GM23338 (cell line): ENCODE measurements around the gene MITF. TPM values are rescaled to one million over a fixed set of nuclear protein-coding genes. Genes with fewer than 3 reads are reported as not detected.

ENCODE experiments used
- ATAC-seq: fragments of 200-7000 bp; cut with Tn5 transposase; 3 replicates; pipeline ENCODE4 v1.9.1; 2020
- DNase-seq: peaks from one replicate; pipeline ENCODE4 v3.0.0-alpha.2; 2015; ENCODE audit warnings: low spot score
- H2AFZ ChIP-seq: fragments of 200-600 bp; sonication (generic); 2 replicates; pipeline ENCODE4 v1.8.0; 2016; ENCODE audit warnings: antibody characterized with exemption, mild to moderate bottlenecking, moderate library complexity
- H3F3A ChIP-seq: fragments of 200-600 bp; sonication (generic); replicated peaks from 2 replicates; pipeline ENCODE4 v1.8.0; 2017; ENCODE audit warnings: antibody characterized with exemption, mixed run types, low read depth
- H3K27ac ChIP-seq: fragments of 200-600 bp; sonication (generic); 2 replicates; pipeline ENCODE4 v1.6.1; 2016; ENCODE audit warnings: low read depth
- H3K27me3 ChIP-seq: fragments of 200-600 bp; sonication (generic); 2 replicates; pipeline ENCODE4 v1.8.0; 2016; ENCODE audit warnings: mild to moderate bottlenecking, mixed run types, moderate library complexity; ENCODE audit not compliant: insufficient read depth
- H3K36me3 ChIP-seq: fragments of 200-600 bp; sonication (generic); 2 replicates; pipeline ENCODE4 v1.8.0; 2016; ENCODE audit warnings: mild to moderate bottlenecking; ENCODE audit not compliant: insufficient read depth
- H3K4me1 ChIP-seq: fragments of 200-600 bp; sonication (generic); 2 replicates; pipeline ENCODE4 v1.8.0; 2016; ENCODE audit warnings: mild to moderate bottlenecking, moderate library complexity; ENCODE audit not compliant: insufficient read depth
- H3K4me2 ChIP-seq: fragments of 200-600 bp; sonication (generic); 2 replicates; pipeline ENCODE4 v1.7.1; 2017; ENCODE audit warnings: mixed run types
- H3K4me3 ChIP-seq: fragments of 200-600 bp; sonication (generic); 2 replicates; pipeline ENCODE4 v1.6.1; 2016; ENCODE audit warnings: mixed run types
- H3K79me2 ChIP-seq: fragments of 200-600 bp; sonication (generic); replicated peaks from 2 replicates; pipeline ENCODE4 v1.8.0; 2017; ENCODE audit warnings: mild to moderate bottlenecking; ENCODE audit not compliant: insufficient read depth
- H3K9me2 ChIP-seq: fragments of 200-600 bp; sonication (generic); 2 replicates; pipeline ENCODE4 v1.8.0; 2017; ENCODE audit not compliant: insufficient read depth
- H4K20me1 ChIP-seq: fragments of 200-600 bp; sonication (generic); replicated peaks from 2 replicates; pipeline ENCODE4 v1.8.0; 2017; ENCODE audit warnings: mild to moderate bottlenecking; ENCODE audit not compliant: insufficient read depth
- H3K27ac Mint-ChIP-seq: 2 replicates; pipeline ENCODE4 v1.8.0; 2020; ENCODE audit warnings: inconsistent platforms, mild to moderate bottlenecking, moderate library complexity, mixed read lengths
- H3K27me3 Mint-ChIP-seq: 3 replicates; pipeline ENCODE4 v1.8.0; 2022; ENCODE audit warnings: low read depth, mild to moderate bottlenecking, moderate library complexity, mixed read lengths, inconsistent platforms; ENCODE audit not compliant: insufficient read depth, poor library complexity
- H3K36me3 Mint-ChIP-seq: 3 replicates; pipeline ENCODE4 v1.8.0; 2021; ENCODE audit warnings: low read depth, mild to moderate bottlenecking, inconsistent platforms, moderate library complexity, mixed read lengths
- H3K4me1 Mint-ChIP-seq: 3 replicates; pipeline ENCODE4 v1.8.0; 2020; ENCODE audit warnings: mild to moderate bottlenecking, inconsistent platforms, mixed read lengths
- H3K4me3 Mint-ChIP-seq: 3 replicates; pipeline ENCODE4 v1.8.0; 2021; ENCODE audit warnings: moderate library complexity, mild to moderate bottlenecking, inconsistent platforms, mixed read lengths
- H3K9me3 Mint-ChIP-seq: 3 replicates; pipeline ENCODE4 v1.8.0; 2020; ENCODE audit warnings: moderate library complexity, mild to moderate bottlenecking, inconsistent platforms, mixed read lengths
- CREB1 ChIP-seq: fragments of 250-450 bp; sonication (Bioruptor Pico); IDR thresholded peaks from 2 replicates; pipeline ENCODE4 v1.5.0; 2020; ENCODE audit warnings: low read depth, mild to moderate bottlenecking, moderate library complexity
- CTCF ChIP-seq, 2 experiments: fragments of 200-600 bp in 1 of 2; sonication (generic) in 1 of 2; conservative IDR thresholded peaks; 2 replicates each; pipeline versions ENCODE4 v1.5.1 to v1.6.1; 2016 to 2017; ENCODE audit warnings: antibody characterized with exemption in 2 of 2, low read depth in 2 of 2, mild to moderate bottlenecking in 2 of 2, moderate library complexity in 1 of 2
- EZH2 ChIP-seq: fragments of 200-600 bp; sonication (generic); IDR thresholded peaks from one replicate; pipeline ENCODE4 v1.8.0; 2017; ENCODE audit warnings: antibody characterized with exemption, mild to moderate bottlenecking, low read depth; ENCODE audit not compliant: unreplicated experiment
- EZH2phosphoT487 ChIP-seq: fragments of 200-600 bp; sonication (generic); IDR thresholded peaks from one replicate; pipeline ENCODE4 v1.8.1; 2018; ENCODE audit warnings: antibody characterized with exemption; ENCODE audit not compliant: unreplicated experiment
- JUNB ChIP-seq: IDR thresholded peaks from one replicate; pipeline ENCODE4 v1.6.1; 2016; ENCODE audit warnings: antibody characterized with exemption; ENCODE audit not compliant: unreplicated experiment
- NANOG ChIP-seq: IDR thresholded peaks from 2 replicates; pipeline ENCODE4 v1.6.1; 2016; ENCODE audit warnings: antibody characterized with exemption, borderline replicate concordance
- POLR2AphosphoS5 ChIP-seq: IDR thresholded peaks from 2 replicates; pipeline ENCODE4 v1.6.1; 2016; ENCODE audit warnings: antibody characterized with exemption, low read depth
- STAT1 ChIP-seq: IDR thresholded peaks from one replicate; pipeline ENCODE4 v1.6.1; 2016; ENCODE audit warnings: antibody characterized with exemption; ENCODE audit not compliant: unreplicated experiment
- ZNF114 ChIP-seq: fragments of 250-450 bp; sonication (Bioruptor Pico); IDR thresholded peaks from 2 replicates; pipeline ENCODE4 v1.5.0; 2020; ENCODE audit warnings: mild to moderate bottlenecking, moderate library complexity
- ZNF462 ChIP-seq: fragments of 250-450 bp; sonication (Bioruptor Pico); IDR thresholded peaks from 2 replicates; pipeline ENCODE4 v1.5.0; 2020; ENCODE audit warnings: mild to moderate bottlenecking, moderate library complexity
- polyA plus RNA-seq: library from polyadenylated mRNA; unstranded; fragments of >200 nt; fragmentation: Nextera tagmentation; extraction: Ambion mirVana; gene quantifications from 2 replicates; pipeline ENCODE4 v1.2.1, GENCODE V29; 2016
- total RNA-seq: library from RNA; depleted of rRNA; stranded (reverse); fragments of >200 nt; shearing (Covaris generic); gene quantifications from 2 replicates; pipeline ENCODE4 v1.2.3, GENCODE V29; 2014
- TF ChIP-seq, protein P1 (sequence below): IDR thresholded peaks from one replicate; pipeline ENCODE4 v1.6.1; 2018; ENCODE audit warnings: antibody characterized with exemption; ENCODE audit not compliant: unreplicated experiment

The MITF gene
- total and polyA plus RNA-seq, 2 experiments from 2014 or later: 1.9 to 2.4 TPM

DNA sequence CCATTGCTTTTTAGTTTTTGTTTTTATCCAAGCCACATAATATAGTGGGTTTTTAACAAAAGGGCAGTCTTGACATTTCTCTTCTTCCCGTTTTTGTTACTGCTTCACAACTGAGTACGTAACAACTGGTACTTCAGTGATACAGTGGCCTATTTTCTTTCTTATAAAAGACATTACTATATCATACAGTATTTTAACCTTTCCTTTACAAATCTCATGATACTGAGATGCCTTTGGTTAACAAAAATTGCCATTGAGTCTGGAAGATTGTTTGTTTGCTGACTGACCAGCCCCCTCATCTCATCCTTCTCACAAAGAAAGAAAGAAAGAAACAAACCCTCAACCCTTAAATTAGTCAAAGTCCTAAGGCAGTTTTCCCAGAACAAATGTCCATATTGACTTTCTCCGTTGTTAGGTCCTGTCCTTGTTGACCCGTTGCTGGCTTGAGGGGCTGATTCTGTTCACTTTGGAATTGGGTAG, 183.3 kb downstream of the MITF start:
- H3K4me2 ChIP-seq: no peak overlapping the region
- no peak overlapping the region for H3K27ac Mint-ChIP-seq
- TF ChIP-seq CREB1 (CRISPR knock-in tag): no peak
- TF ChIP-seq CTCF (conservative IDR thresholded peaks at IDR 0.05; ENCODE audit: low read depth in 2 of 2): no peak
- TF ChIP-seq EZH2: no peak
- TF ChIP-seq STAT1: no peak
- no peak for TF ChIP-seq ZNF462 (CRISPR knock-in tag)
- TF ChIP-seq, protein P1, sequence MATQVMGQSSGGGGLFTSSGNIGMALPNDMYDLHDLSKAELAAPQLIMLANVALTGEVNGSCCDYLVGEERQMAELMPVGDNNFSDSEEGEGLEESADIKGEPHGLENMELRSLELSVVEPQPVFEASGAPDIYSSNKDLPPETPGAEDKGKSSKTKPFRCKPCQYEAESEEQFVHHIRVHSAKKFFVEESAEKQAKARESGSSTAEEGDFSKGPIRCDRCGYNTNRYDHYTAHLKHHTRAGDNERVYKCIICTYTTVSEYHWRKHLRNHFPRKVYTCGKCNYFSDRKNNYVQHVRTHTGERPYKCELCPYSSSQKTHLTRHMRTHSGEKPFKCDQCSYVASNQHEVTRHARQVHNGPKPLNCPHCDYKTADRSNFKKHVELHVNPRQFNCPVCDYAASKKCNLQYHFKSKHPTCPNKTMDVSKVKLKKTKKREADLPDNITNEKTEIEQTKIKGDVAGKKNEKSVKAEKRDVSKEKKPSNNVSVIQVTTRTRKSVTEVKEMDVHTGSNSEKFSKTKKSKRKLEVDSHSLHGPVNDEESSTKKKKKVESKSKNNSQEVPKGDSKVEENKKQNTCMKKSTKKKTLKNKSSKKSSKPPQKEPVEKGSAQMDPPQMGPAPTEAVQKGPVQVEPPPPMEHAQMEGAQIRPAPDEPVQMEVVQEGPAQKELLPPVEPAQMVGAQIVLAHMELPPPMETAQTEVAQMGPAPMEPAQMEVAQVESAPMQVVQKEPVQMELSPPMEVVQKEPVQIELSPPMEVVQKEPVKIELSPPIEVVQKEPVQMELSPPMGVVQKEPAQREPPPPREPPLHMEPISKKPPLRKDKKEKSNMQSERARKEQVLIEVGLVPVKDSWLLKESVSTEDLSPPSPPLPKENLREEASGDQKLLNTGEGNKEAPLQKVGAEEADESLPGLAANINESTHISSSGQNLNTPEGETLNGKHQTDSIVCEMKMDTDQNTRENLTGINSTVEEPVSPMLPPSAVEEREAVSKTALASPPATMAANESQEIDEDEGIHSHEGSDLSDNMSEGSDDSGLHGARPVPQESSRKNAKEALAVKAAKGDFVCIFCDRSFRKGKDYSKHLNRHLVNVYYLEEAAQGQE: no peak
- TF ChIP-seq EZH2phosphoT487: no peak
- no peak for TF ChIP-seq JUNB
- TF ChIP-seq NANOG: no peak
- no peak for TF ChIP-seq ZNF114 (CRISPR knock-in tag)
- TF ChIP-seq POLR2AphosphoS5: no peak
- no peak overlapping the region for H2AFZ ChIP-seq
- no peak for ATAC-seq
- H4K20me1 ChIP-seq: peaks cover 1% of the 10 kb centered on the region; the same call in 1 of the 2 replicates
- peaks cover 5% of the 10 kb centered on the region; the same call in 2 of the 3 replicates for H3K9me3 Mint-ChIP-seq
- H3K4me1 Mint-ChIP-seq: no peaks in the 10 kb centered on the region
- peaks cover 4% of the 10 kb centered on the region for H3K27me3 Mint-ChIP-seq
- H3K79me2 ChIP-seq: no peaks in the 10 kb centered on the region
- H3K36me3 Mint-ChIP-seq: no peaks in the 10 kb centered on the region
- no peak for DNase-seq
- no peaks in the 10 kb centered on the region for H3K27me3 ChIP-seq
- H3K4me1 ChIP-seq: no peaks in the 10 kb centered on the region
- no peak overlapping the region for H3K4me3 Mint-ChIP-seq
- H3F3A ChIP-seq: no peaks in the 10 kb centered on the region
- H3K27ac ChIP-seq: no peak overlapping the region
- no peak overlapping the region for H3K4me3 ChIP-seq
- no peaks in the 10 kb centered on the region for H3K36me3 ChIP-seq
- no peaks in the 10 kb centered on the region for H3K9me2 ChIP-seq
